Nephron (organoid): ENCODE data around the gene UCKL1.

ENCODE experiments used
- H3K27ac Mint-ChIP-seq, 3 experiments: 2 replicates each; pipeline ENCODE4 v1.8.0; 2020; ENCODE audit warnings: mixed read lengths in 3 of 3, mild to moderate bottlenecking in 2 of 3, moderate library complexity in 1 of 3
- H3K27me3 Mint-ChIP-seq: 2 replicates; pipeline ENCODE4 v1.8.0; 2021; ENCODE audit warnings: low read depth, mild to moderate bottlenecking, moderate library complexity, mixed read lengths
- H3K36me3 Mint-ChIP-seq: 2 replicates; pipeline ENCODE4 v1.8.0; 2020; ENCODE audit warnings: low read depth, mixed read lengths
- H3K4me1 Mint-ChIP-seq: 2 replicates; pipeline ENCODE4 v1.8.0; 2020; ENCODE audit warnings: mixed read lengths
- H3K4me3 Mint-ChIP-seq, 3 experiments: 2 replicates each; pipeline ENCODE4 v1.8.0; 2020; ENCODE audit warnings: mild to moderate bottlenecking in 3 of 3, mixed read lengths in 3 of 3, moderate library complexity in 2 of 3
- H3K9me3 Mint-ChIP-seq: 2 replicates; pipeline ENCODE4 v1.8.0; 2020; ENCODE audit warnings: mixed read lengths
- TF ChIP-seq, protein P1 (sequence below), 3 experiments: fragments of 200-600 bp; sonication (generic); IDR thresholded peaks; one replicate each; pipeline ENCODE4 v1.5.0; 2021; ENCODE audit warnings: antibody characterized with exemption in 3 of 3; ENCODE audit not compliant: unreplicated experiment in 3 of 3

The UCKL1 gene

DNA sequence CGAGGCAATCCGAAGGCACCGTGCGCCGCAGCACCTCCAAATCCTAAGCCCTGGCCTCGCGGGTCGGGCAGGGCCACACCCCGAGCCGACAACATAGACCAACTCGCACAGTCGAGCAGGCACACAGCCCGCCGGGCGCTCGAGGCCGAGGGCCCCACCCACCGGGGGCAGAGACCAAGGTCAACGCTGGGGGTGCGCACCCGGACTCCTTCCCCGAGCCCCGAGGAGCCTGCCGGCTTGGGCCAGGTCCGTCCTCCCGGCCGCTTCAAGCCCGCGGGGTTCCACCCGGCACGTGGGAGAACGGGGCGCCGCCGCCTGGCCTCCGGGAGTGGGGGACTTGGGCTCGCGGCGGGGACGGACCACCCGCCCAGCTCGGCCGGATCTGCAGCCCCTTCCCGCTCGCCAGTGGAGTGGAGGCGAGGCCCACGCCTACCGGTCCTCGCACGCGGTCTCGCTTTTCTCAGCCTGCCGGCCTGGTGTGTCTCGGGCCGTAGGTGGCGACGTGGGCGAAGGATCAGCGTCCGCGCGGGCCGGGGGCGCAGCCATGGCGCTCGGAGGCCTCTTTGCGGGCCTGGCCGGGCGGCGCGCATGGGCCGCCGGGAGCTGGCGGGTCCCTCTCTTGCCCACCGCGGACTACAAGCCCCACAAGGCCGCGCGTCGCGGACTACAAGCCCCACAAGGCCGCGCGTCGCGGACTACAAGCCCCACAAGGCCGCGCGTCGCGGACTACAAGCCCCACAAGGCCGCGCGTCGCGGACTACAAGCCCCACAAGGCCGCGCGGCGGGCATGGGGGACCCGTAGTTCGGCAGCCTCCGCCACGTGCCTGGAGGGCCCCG lies at the start of gene UCKL1:
UCKL1 (minus strand) TSS at position 590 of the 837 bp plus-strand sequence; CDS start at position 546, 44 bp downstream.
- peak within 1 kb of the TSS; percentile 85 to 89 (median 88) for H3K4me3 Mint-ChIP-seq
- no peaks in the 10 kb centered on the region for H3K9me3 Mint-ChIP-seq
- H3K36me3 Mint-ChIP-seq, result no peaks in the 10 kb centered on the region
- peaks cover 18% of the 10 kb centered on the region for H3K4me1 Mint-ChIP-seq
- TF ChIP-seq, protein P1, sequence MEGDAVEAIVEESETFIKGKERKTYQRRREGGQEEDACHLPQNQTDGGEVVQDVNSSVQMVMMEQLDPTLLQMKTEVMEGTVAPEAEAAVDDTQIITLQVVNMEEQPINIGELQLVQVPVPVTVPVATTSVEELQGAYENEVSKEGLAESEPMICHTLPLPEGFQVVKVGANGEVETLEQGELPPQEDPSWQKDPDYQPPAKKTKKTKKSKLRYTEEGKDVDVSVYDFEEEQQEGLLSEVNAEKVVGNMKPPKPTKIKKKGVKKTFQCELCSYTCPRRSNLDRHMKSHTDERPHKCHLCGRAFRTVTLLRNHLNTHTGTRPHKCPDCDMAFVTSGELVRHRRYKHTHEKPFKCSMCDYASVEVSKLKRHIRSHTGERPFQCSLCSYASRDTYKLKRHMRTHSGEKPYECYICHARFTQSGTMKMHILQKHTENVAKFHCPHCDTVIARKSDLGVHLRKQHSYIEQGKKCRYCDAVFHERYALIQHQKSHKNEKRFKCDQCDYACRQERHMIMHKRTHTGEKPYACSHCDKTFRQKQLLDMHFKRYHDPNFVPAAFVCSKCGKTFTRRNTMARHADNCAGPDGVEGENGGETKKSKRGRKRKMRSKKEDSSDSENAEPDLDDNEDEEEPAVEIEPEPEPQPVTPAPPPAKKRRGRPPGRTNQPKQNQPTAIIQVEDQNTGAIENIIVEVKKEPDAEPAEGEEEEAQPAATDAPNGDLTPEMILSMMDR (IDR thresholded peaks at IDR 0.05; ENCODE audit: unreplicated experiment in 3 of 3), result peak in 2 of 3 experiments; percentile 4 to 7
- H3K27me3 Mint-ChIP-seq, result no peaks in the 10 kb centered on the region
- H3K27ac Mint-ChIP-seq, result peak within 1 kb of the TSS in 2 of 3 experiments; percentile 63 to 76

DNA sequence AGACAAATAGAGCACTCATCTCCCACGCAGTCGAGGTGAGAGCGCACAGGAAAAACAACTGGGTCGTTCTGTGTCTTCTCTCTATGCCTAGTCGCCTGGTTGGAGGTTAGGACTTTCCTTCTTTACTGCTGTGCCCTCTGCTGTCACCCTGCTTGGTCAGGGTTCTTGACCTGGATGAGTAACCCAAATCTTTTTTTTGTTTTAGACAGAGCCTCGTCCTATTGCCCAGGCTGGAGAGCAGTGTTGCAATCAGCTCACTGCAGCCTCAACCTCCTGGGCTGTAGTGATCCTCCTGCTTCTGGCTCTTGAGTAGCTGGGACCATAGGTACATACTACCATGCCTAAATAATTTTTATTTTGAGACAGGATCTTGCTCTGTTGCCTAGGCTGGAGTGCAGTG lies 49.2 kb upstream of the UCKL1 start:
- Mint-ChIP-seq H3K27me3 (no peaks in the 10 kb centered on the region), H3K36me3 (peaks cover 61% of the 10 kb centered on the region), H3K27ac (peak overlapping the region in 2 of 3 experiments; percentile 39 to 53), H3K4me1 (no peaks in the 10 kb centered on the region), H3K9me3 (peaks cover 8% of the 10 kb centered on the region), H3K4me3 (no peak overlapping the region)
- TF ChIP-seq, protein P1 (IDR thresholded peaks at IDR 0.05; ENCODE audit: unreplicated experiment in 3 of 3), result no peak

DNA sequence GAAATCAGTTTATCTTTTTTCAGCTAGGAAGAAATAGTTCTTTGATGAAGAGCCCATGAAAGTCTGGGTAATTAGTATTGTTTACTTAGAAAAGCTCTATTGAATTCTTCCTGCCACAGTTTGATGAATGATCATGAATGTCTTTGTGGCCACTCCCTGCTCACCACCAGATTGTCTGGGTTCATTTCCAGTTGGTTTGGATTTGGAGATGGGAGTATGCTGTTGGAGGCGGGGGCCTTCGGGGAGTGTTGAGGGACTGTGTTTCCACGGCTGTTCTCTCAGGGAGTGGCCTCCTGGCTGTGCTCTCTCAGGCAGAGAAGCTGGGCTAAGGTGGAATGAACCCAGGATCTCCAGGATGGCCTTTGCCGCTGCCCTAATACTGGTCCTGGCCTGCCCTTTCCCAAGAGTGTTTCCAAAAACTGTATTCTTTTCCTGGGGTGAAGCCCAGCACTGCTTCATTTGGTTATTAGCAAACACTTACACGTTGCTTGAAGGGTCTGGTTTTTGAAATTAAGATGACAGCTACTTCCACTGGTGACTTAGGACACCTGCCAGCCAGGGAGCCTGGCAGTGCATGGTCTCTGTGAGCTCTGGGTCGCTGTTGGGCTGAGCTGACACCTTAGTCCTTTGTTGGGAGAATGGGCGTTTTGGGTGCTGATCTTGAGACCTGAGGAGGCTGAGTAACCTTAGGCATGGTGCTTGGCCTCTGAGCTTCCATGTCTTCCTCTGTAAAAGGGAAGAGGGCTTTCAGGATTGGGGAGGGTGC lies 47.9 kb upstream of the UCKL1 start:
- Mint-ChIP-seq H3K4me1 (no peaks in the 10 kb centered on the region), H3K4me3 (no peak overlapping the region), H3K27ac (peak overlapping the region in 1 of 3 experiments; percentile 84), H3K36me3 (peaks cover 59% of the 10 kb centered on the region), H3K27me3 (no peaks in the 10 kb centered on the region), H3K9me3 (peaks cover 8% of the 10 kb centered on the region)
- TF ChIP-seq, protein P1 (IDR thresholded peaks at IDR 0.05; ENCODE audit: unreplicated experiment in 3 of 3), result no peak

DNA sequence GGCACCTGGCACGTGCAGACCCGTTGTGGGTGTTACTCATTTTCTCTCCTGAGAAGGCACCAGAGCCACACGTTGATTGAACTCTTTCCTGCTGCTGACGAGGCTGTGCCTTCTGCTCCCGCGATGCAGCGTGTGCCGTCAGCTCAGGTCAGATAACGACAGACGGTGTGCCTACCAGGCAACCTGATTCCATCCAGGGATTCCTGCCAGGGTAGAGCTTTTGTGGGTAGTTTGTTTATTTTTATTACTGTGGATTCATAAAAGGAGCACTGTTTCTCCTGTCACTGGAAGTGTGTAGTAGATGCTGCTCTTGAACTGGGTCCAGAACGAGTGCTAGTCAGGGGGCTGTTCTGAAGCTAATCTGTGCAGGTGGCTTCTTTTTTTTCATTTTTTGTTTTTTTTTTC lies 45.4 kb upstream of the UCKL1 start:
- Mint-ChIP-seq H3K4me1 (no peaks in the 10 kb centered on the region), H3K36me3 (peaks cover 56% of the 10 kb centered on the region)
- TF ChIP-seq, protein P1 (IDR thresholded peaks at IDR 0.05; ENCODE audit: unreplicated experiment in 3 of 3), result no peak

DNA sequence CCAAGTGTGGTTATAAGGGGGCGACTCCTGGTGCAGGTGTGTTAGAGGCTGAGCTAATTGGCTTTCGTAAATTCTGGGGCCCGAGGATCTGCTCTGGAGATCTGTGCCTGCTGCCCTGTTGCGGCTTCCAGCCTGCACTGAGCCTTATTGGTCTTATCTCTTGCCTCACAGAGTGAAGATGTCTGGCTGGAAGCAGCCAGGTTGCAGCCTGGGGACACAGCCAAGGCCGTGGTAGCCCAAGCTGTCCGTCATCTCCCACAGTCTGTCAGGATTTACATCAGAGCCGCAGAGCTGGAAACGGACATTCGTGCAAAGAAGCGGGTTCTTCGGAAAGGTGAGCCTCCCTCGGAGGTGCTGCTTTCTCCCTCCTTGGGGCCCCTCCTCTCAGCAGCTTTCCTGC lies 44.7 kb upstream of the UCKL1 start:
- H3K27me3 Mint-ChIP-seq, result no peaks in the 10 kb centered on the region
- no peaks in the 10 kb centered on the region for H3K4me1 Mint-ChIP-seq
- H3K36me3 Mint-ChIP-seq, result peaks cover 60% of the 10 kb centered on the region
- H3K9me3 Mint-ChIP-seq, result no peaks in the 10 kb centered on the region
- H3K27ac Mint-ChIP-seq, result no peak overlapping the region
- TF ChIP-seq, protein P1 (IDR thresholded peaks at IDR 0.05; ENCODE audit: unreplicated experiment in 3 of 3), result no peak
- no peak overlapping the region for H3K4me3 Mint-ChIP-seq

More for the DNA sequence above, 45.4 kb upstream of the UCKL1 start:
- Mint-ChIP-seq H3K27me3 (no peaks in the 10 kb centered on the region), H3K27ac (peak overlapping the region in 1 of 3 experiments; percentile 23), H3K4me3 (no peak overlapping the region), H3K9me3 (no peaks in the 10 kb centered on the region)
